GM10266 (cell line): ENCODE results near the gene MBD5.

Experiments used
- DNase-seq: peaks from one replicate; pipeline ENCODE4 v3.0.0; 2012; ENCODE audit errors: extremely low spot score
- CTCF ChIP-seq: IDR thresholded peaks from 2 replicates; pipeline ENCODE4 v1.5.1; 2012; ENCODE audit warnings: mild to moderate bottlenecking, low read depth; ENCODE audit not compliant: control insufficient read depth, insufficient read depth; ENCODE audit errors: missing control alignments

MBD5 gene

GRCh38 chr2:148303161-148303560 lies 282.3 kb downstream of the MBD5 start:
- no peak for TF ChIP-seq CTCF
- DNase-seq: no peak

GRCh38 chr2:148305476-148305875 lies 284.6 kb downstream of the MBD5 start:
- no peak for TF ChIP-seq CTCF
- DNase-seq: no peak

- no peak for TF ChIP-seq CTCF
- DNase-seq: no peak
These were observed 285.1 kb downstream of the MBD5 start for GRCh38 chr2:148306027-148306426.

- no peak for TF ChIP-seq CTCF
- DNase-seq: no peak
These were observed 296.7 kb downstream of the MBD5 start for GRCh38 chr2:148317598-148317997.

GRCh38 chr2:148338541-148338940 lies 317.6 kb downstream of the MBD5 start:
- no peak for DNase-seq
- TF ChIP-seq CTCF: no peak

GRCh38 chr2:148342086-148342485 lies 321.2 kb downstream of the MBD5 start:
- TF ChIP-seq CTCF: no peak

GRCh38 chr2:148350199-148350598 lies 329.3 kb downstream of the MBD5 start:
- DNase-seq: no peak
- no peak for TF ChIP-seq CTCF

More at GRCh38 chr2:148342086-148342485, 321.2 kb downstream of the MBD5 start:
- DNase-seq: no peak
